NCI-H460 (cell line): Measurements from ENCODE around the gene BACE1-AS. TPM values are rescaled to one million over a fixed set of nuclear protein-coding genes. Genes with fewer than 3 reads are reported as not detected.

Experiments
- DNase-seq: peaks from one replicate; pipeline ENCODE4 v3.0.0-alpha.2; 2016; ENCODE audit warnings: low read depth; ENCODE audit errors: extremely low read depth
- total RNA-seq: library from RNA; depleted of rRNA; stranded (reverse); fragments of >200 nt; shearing (Covaris generic); gene quantifications from 2 replicates; pipeline ENCODE4 v1.2.3, GENCODE V29; 2014

Gene BACE1-AS
- total RNA-seq, 1 experiment from 2014 or later: 5.3 TPM

GRCh38 chr11:117287668-117288067 lies 3.5 kb upstream of the BACE1-AS start:
- no peak for DNase-seq

GRCh38 chr11:117289795-117290194 lies 1.4 kb upstream of the BACE1-AS start:
- DNase-seq: no peak

- DNase-seq: no peak
These were observed 1.5 kb downstream of the BACE1-AS start for GRCh38 chr11:117292616-117293015.

GRCh38 chr11:117295438-117296137 lies 4.4 kb downstream of the BACE1-AS start:
- DNase-seq: no peak

GRCh38 chr11:117296881-117297280 lies 5.7 kb downstream of the BACE1-AS start:
- DNase-seq: no peak

GRCh38 chr11:117298195-117298594 lies 7.0 kb downstream of the BACE1-AS start:
- DNase-seq: no peak

GRCh38 chr11:117299351-117300282 lies 8.5 kb downstream of the BACE1-AS start:
- DNase-seq: no peak

- no peak for DNase-seq
These were observed 9.1 kb downstream of the BACE1-AS start for GRCh38 chr11:117300283-117300663.

GRCh38 chr11:117300773-117301172 lies 9.6 kb downstream of the BACE1-AS start:
- no peak for DNase-seq

- DNase-seq: no peak
These were observed 11.1 kb downstream of the BACE1-AS start for GRCh38 chr11:117302228-117302627.

- no peak for DNase-seq
These were observed 12.0 kb downstream of the BACE1-AS start for GRCh38 chr11:117303101-117303500.

- no peak for DNase-seq
These were observed 12.6 kb downstream of the BACE1-AS start for GRCh38 chr11:117303646-117304315.

GRCh38 chr11:117305145-117305544 lies 14.0 kb downstream of the BACE1-AS start:
- DNase-seq: no peak

GRCh38 chr11:117309310-117309709 lies 18.2 kb downstream of the BACE1-AS start:
- DNase-seq: no peak

- DNase-seq: no peak
These were observed 21.9 kb downstream of the BACE1-AS start for GRCh38 chr11:117313091-117313490.

- DNase-seq: no peak
These were observed 23.0 kb downstream of the BACE1-AS start for GRCh38 chr11:117313828-117314768.

GRCh38 chr11:117314840-117315239 lies 23.7 kb downstream of the BACE1-AS start:
- no peak for DNase-seq

GRCh38 chr11:117315285-117316196 lies 24.4 kb downstream of the BACE1-AS start:
- DNase-seq: no peak
